Cerebellar cortex (tissue), 1 donor: ENCODE measurements around the gene DDX56.
"Not testable (repeated sequence)": the region's sequence is repeated elsewhere in the genome, so short reads cannot be mapped to it uniquely, and the experiment has no call there.

Experiments
- DNase-seq: peaks from one replicate; pipeline ENCODE4 v3.0.0-alpha.2; 2015; ENCODE audit warnings: low spot score

The DDX56 gene

GRCh38 chr7:44573464-44574286 is at the start of gene DDX56:
DDX56 (minus strand) TSS chr7:44573908; CDS start chr7:44573895, 13 bp downstream.
- peak; percentile 96 for DNase-seq

GRCh38 chr7:44622342-44623151 is 48.8 kb upstream of the DDX56 start:
- DNase-seq: no peak

GRCh38 chr7:44621750-44622103 is 48.0 kb upstream of the DDX56 start:
- no peak for DNase-seq

GRCh38 chr7:44621034-44621749 is 47.5 kb upstream of the DDX56 start:
- no peak for DNase-seq

GRCh38 chr7:44618753-44619152 is 45.0 kb upstream of the DDX56 start:
- DNase-seq: no peak

- DNase-seq: no peak
Observed at GRCh38 chr7:44618045-44618444, 44.3 kb upstream of the DDX56 start.

GRCh38 chr7:44617225-44617890 is 43.6 kb upstream of the DDX56 start:
- no peak for DNase-seq

GRCh38 chr7:44616545-44616944 is 42.8 kb upstream of the DDX56 start:
- DNase-seq: no peak

GRCh38 chr7:44615793-44616192 is 42.1 kb upstream of the DDX56 start:
- no peak for DNase-seq

- no peak for DNase-seq
Observed at GRCh38 chr7:44615149-44615611, 41.5 kb upstream of the DDX56 start.

GRCh38 chr7:44609829-44610228 is 36.1 kb upstream of the DDX56 start:
- DNase-seq: no peak

- no peak for DNase-seq
Observed at GRCh38 chr7:44608916-44609648, 35.4 kb upstream of the DDX56 start.

- DNase-seq: no peak
Observed at GRCh38 chr7:44607141-44608068, 33.7 kb upstream of the DDX56 start.

- DNase-seq: peak; percentile 98
Observed at GRCh38 chr7:44606341-44607140, 32.8 kb upstream of the DDX56 start, which contains the start of gene OGDH. OGDH (plus strand) TSS chr7:44606627; CDS start chr7:44624344, 17,717 bp downstream.

- DNase-seq: no peak
Observed at GRCh38 chr7:44604941-44605340, 31.2 kb upstream of the DDX56 start.

GRCh38 chr7:44603193-44603592 is 29.5 kb upstream of the DDX56 start:
- DNase-seq: no peak

- no peak for DNase-seq
Observed at GRCh38 chr7:44602576-44602910, 28.8 kb upstream of the DDX56 start.

GRCh38 chr7:44599222-44599621 is 25.5 kb upstream of the DDX56 start:
- no peak for DNase-seq

GRCh38 chr7:44597181-44597580 is 23.5 kb upstream of the DDX56 start:
- not testable (repeated sequence) for DNase-seq
